GM12874 (cell line): ENCODE measurements around the gene HOXD4.

ENCODE experiments used
- CTCF ChIP-seq: IDR thresholded peaks from 2 replicates; pipeline ENCODE4 v1.5.1; 2011; ENCODE audit warnings: low read depth, mild to moderate bottlenecking, control low read depth, low read length, moderate library complexity; ENCODE audit not compliant: insufficient read depth

The HOXD4 gene

GRCh38 chr2:176158855-176159662 is 7.7 kb downstream of the HOXD4 start:
- no peak for TF ChIP-seq CTCF

GRCh38 chr2:176159663-176160250 is 8.4 kb downstream of the HOXD4 start:
- no peak for TF ChIP-seq CTCF

- no peak for TF ChIP-seq CTCF
Measured at GRCh38 chr2:176160251-176160985, 9.1 kb downstream of the HOXD4 start.

- no peak for TF ChIP-seq CTCF
Measured at GRCh38 chr2:176160986-176161824, 9.9 kb downstream of the HOXD4 start.

GRCh38 chr2:176161825-176162626 is 10.7 kb downstream of the HOXD4 start:
- TF ChIP-seq CTCF: no peak

GRCh38 chr2:176162911-176163671 is 11.7 kb downstream of the HOXD4 start:
- no peak for TF ChIP-seq CTCF
